Adrenal gland (tissue), 12 donors: Measurements from ENCODE around the gene INPP4B. TPM values are rescaled to one million over a fixed set of nuclear protein-coding genes. Genes with fewer than 3 reads are reported as not detected.
A peak's percentile ranks its signal among the peaks of the same experiment; 100 is the strongest.

Experiments used
- DNase-seq, 7 donors: peaks; one replicate each; pipeline ENCODE4 v3.0.0-alpha.2; 2019 to 2020
- H3K27ac ChIP-seq, 5 donors: fragments of 200-600 bp; sonication (generic) in 4 of 5; 1 replicate in 3 of 5; 2 replicates in 2 of 5; pipeline versions ENCODE4 v1.5.1 to v1.8.0; 2016 to 2020; ENCODE audit warnings: mild to moderate bottlenecking in 1 of 5
- H3K27me3 ChIP-seq: fragments of 200-600 bp; 2 replicates; pipeline ENCODE4 v1.8.0; 2021
- H3K36me3 ChIP-seq, 2 donors: fragments of 200-600 bp; replicated peaks in 1 of 2; 1 replicate in 1 of 2; 2 replicates in 1 of 2; pipeline versions ENCODE4 v1.5.1 to v1.8.0; 2018 to 2022
- H3K4me1 ChIP-seq, 2 donors: fragments of 200-600 bp; replicated peaks in 1 of 2; 1 replicate in 1 of 2; 2 replicates in 1 of 2; pipeline versions ENCODE4 v1.5.1 to v1.8.0; 2018 to 2021
- H3K4me3 ChIP-seq, 4 donors: fragments of 200-600 bp; sonication (generic) in 3 of 4; one replicate each; pipeline ENCODE4 v1.5.1; 2016 to 2018
- H3K9me3 ChIP-seq, 3 donors: fragments of 200-600 bp; sonication (generic) in 1 of 3; replicated peaks in 1 of 3; 1 replicate in 2 of 3; 2 replicates in 1 of 3; pipeline versions ENCODE4 v1.5.1 to v1.8.0; 2016 to 2021
- CTCF ChIP-seq, 6 experiments: fragments of 450-650 bp in 4 of 6; fragments of 200-600 bp in 2 of 6; sonication (generic) in 1 of 6; IDR thresholded peaks; 1 replicate in 5 of 6; 2 replicates in 1 of 6; pipeline versions ENCODE4 v1.5.1 to v1.8.0; 2016 to 2021; ENCODE audit warnings: antibody characterized with exemption in 6 of 6, mild to moderate bottlenecking in 2 of 6, moderate library complexity in 1 of 6
- POLR2A ChIP-seq, 2 donors: fragments of 450-650 bp; IDR thresholded peaks; one replicate each; pipeline ENCODE4 v1.6.1; 2017; ENCODE audit warnings: antibody characterized with exemption in 2 of 2, mild to moderate bottlenecking in 2 of 2, moderate library complexity in 1 of 2
- WGBS, 4 donors: extraction: QIAGEN DNeasy Blood & Tissue Kit in 2 of 4; methylation state at CpG; one replicate each; pipeline versions ENCODE4 v1.1.5 to v1.1.7; 2013 to 2017; 5-methylcytosine and 5-hydroxymethylcytosine counted together
- intact Hi-C, 2 donors: fragments of 100-400 bp; cut with DNase I; formaldehyde crosslinking; loops; one replicate each; pipeline versions ENCODE4 v1.14.1 to v1.15.0; 2022 to 2023
- polyA plus RNA-seq, 3 donors: library from polyadenylated mRNA; stranded (reverse); fragments of 200-250 nt in 2 of 3; fragments of 350-450 nt in 1 of 3; fragmentation: Illumina TruSeq in 1 of 3; extraction: RNeasy Lipid Tissue Mini Kit (QIAGEN cat#74804) in 1 of 3; gene quantifications; one replicate each; pipeline ENCODE4 v1.2.3, GENCODE V29; 2013 to 2014
- total RNA-seq, 9 donors: library from RNA; depleted of rRNA in 4 of 9; stranded (reverse); fragments of >200 nt in 4 of 9; fragments of 120-200 nt in 1 of 9; fragmentation: NEBNext Ultra II Directional in 1 of 9; extraction: Animal tissue kit (Norgen Biotek cat#: 25700) in 1 of 9; gene quantifications; one replicate each; pipeline versions ENCODE4 v1.1.0 to v1.2.4, GENCODE V29; 2013 to 2023
- donor health status: healthy with polysubstance abuse.
- donor health status: Bipolar disorder and iron deficiency.
- donor health status: DM: yes; HTN: yes; CAD: no.
- donor health status: DM: no; HTN: no; CAD: no.
- donor health status: DM: no; HTN: no; CAD: no.
- donor health status: DM: yes; HTN: yes; CAD: no.

Gene INPP4B
- total and polyA plus RNA-seq, 12 donors = 2.2 to 21.6 (median 11.8) TPM

GRCh38 chr4:142408003-142408441 is 438.1 kb downstream of the INPP4B start:
- 88 to 90% (median 89%) methylated on average over 5 of the region's 5 CpGs for WGBS, 4 donors
- Histone ChIP-seq H3K27me3 (no peaks in the 10 kb centered on the region), H3K4me1 (peaks cover 5 to 30% of the 10 kb centered on the region in 2 donors), H3K9me3 (no peaks in the 10 kb centered on the region), H3K4me3 (no peak overlapping the region), H3K36me3 (no peaks in the 10 kb centered on the region), H3K27ac (no peak overlapping the region)
- intact Hi-C loops = no loop called here
- TF ChIP-seq POLR2A (IDR thresholded peaks at IDR 0.05) = no peak
- TF ChIP-seq CTCF (IDR thresholded peaks at IDR 0.05) = no peak
- DNase-seq = no peak

GRCh38 chr4:142407596-142407995 is 438.5 kb downstream of the INPP4B start:
- H3K27me3 ChIP-seq = no peaks in the 10 kb centered on the region

GRCh38 chr4:142406917-142407501 is 439.1 kb downstream of the INPP4B start:
- intact Hi-C loops = no loop called here
- no peak overlapping the region for H3K4me3 ChIP-seq
- H3K27ac ChIP-seq = no peak overlapping the region
- no peak for TF ChIP-seq POLR2A (IDR thresholded peaks at IDR 0.05)
- no peak for TF ChIP-seq CTCF (IDR thresholded peaks at IDR 0.05)
- no peaks in the 10 kb centered on the region for H3K9me3 ChIP-seq
- H3K36me3 ChIP-seq = no peaks in the 10 kb centered on the region
- 79 to 84% (median 81%) methylated on average over 7 of the region's 7 CpGs for WGBS, 4 donors
- peaks cover 5 to 39% of the 10 kb centered on the region in 2 donors for H3K4me1 ChIP-seq
- no peaks in the 10 kb centered on the region for H3K27me3 ChIP-seq
- DNase-seq = no peak

More at GRCh38 chr4:142407596-142407995, 438.5 kb downstream of the INPP4B start:
- intact Hi-C loops = no loop called here
- H3K4me3 ChIP-seq = no peak overlapping the region
- H3K27ac ChIP-seq = no peak overlapping the region
- H3K9me3 ChIP-seq = no peaks in the 10 kb centered on the region
- WGBS, 4 donors = 78 to 91% (median 83%) methylated on average over 2 of the region's 2 CpGs
- TF ChIP-seq POLR2A (IDR thresholded peaks at IDR 0.05) (no peak), CTCF (IDR thresholded peaks at IDR 0.05) (no peak)
- no peaks in the 10 kb centered on the region for H3K36me3 ChIP-seq
- peaks cover 5 to 34% of the 10 kb centered on the region in 2 donors for H3K4me1 ChIP-seq
- no peak for DNase-seq

- DNase-seq = no peak
- TF ChIP-seq CTCF (IDR thresholded peaks at IDR 0.05) = no peak
- no peak for TF ChIP-seq POLR2A (IDR thresholded peaks at IDR 0.05)
- H3K4me3 ChIP-seq = no peak overlapping the region
- intact Hi-C loops = no loop called here
- H3K27me3 ChIP-seq = no peaks in the 10 kb centered on the region
- H3K4me1 ChIP-seq = peaks cover 5 to 42% of the 10 kb centered on the region in 2 donors
- no peaks in the 10 kb centered on the region for H3K9me3 ChIP-seq
- WGBS, 4 donors = 37 to 55% (median 42%) methylated on average over 2 of the region's 2 CpGs
- no peaks in the 10 kb centered on the region for H3K36me3 ChIP-seq
- H3K27ac ChIP-seq = peak overlapping the region in 1 of 5 donors; percentile 83
Observed at GRCh38 chr4:142406499-142406835, 439.6 kb downstream of the INPP4B start.
